Measurements from ENCODE around the gene PIK3CD. TPM values are rescaled to one million over a fixed set of nuclear protein-coding genes. Genes with fewer than 3 reads are reported as not detected.

Gene PIK3CD
- total and polyA plus RNA-seq, 2 of the 8 experiments (the other 6 are each of a cell fraction or from before 2014, with no cell fraction given): 20.6 to 24.1 TPM

GRCh38 chr1:9701665-9702064 lies 50.1 kb downstream of the PIK3CD start:
- Histone ChIP-seq H2BK20ac (ENCODE audit: low read length) (no peak overlapping the region), H3K79me2 (ENCODE audit: control insufficient read depth in 1 of 2, insufficient read depth in 2 of 2, low read length in 2 of 2) (no peaks in the 10 kb centered on the region; a peak in 1 of 4 replicates), H2AFZ (ENCODE audit: low read length) (no peak overlapping the region), H3K36me3 (ENCODE audit: control insufficient read depth in 2 of 4, insufficient read depth in 4 of 4, low read length in 3 of 4) (no peaks in the 10 kb centered on the region), H3K56ac (replicated peaks; ENCODE audit: insufficient read length, low read depth, low read length) (no peak overlapping the region), H4K5ac (ENCODE audit: insufficient read length, low read depth, low read length) (no peak overlapping the region), H3K4ac (replicated peaks; ENCODE audit: insufficient read length, low read depth, low read length) (no peak overlapping the region), H2AK5ac (ENCODE audit: low read depth, low read length) (no peak overlapping the region), H3K18ac (ENCODE audit: extremely low read depth, low read length) (no peak overlapping the region), H3K4me2 (ENCODE audit: insufficient read depth in 1 of 2, low read depth in 2 of 2, low read length in 2 of 2) (no peak overlapping the region), H3K4me1 (replicated peaks in 1 of 4; ENCODE audit: control insufficient read depth in 3 of 4, insufficient read depth in 4 of 4, low read length in 3 of 4) (peaks cover 0 to 2% (median 0%) of the 10 kb centered on the region in 4 experiments; a peak in 1 of 7 replicates), H3K9me3 (ENCODE audit: insufficient read depth in 2 of 2, low read depth in 1 of 2, low read length in 1 of 2) (no peaks in the 10 kb centered on the region), H2BK120ac (replicated peaks; ENCODE audit: low read depth, low read length) (no peak overlapping the region), H3K14ac (ENCODE audit: insufficient read length) (no peak overlapping the region), H3K9ac (replicated peaks in 1 of 4; ENCODE audit: extremely low read depth in 1 of 4, low read depth in 3 of 4, low read length in 3 of 4) (no peak overlapping the region), H3K27me3 (replicated peaks in 1 of 4; ENCODE audit: control insufficient read depth in 3 of 4, extremely low read depth in 1 of 4, insufficient read depth in 3 of 4, low read length in 3 of 4) (no peaks in the 10 kb centered on the region), H2BK15ac (ENCODE audit: low read length) (no peak overlapping the region), H3K4me3 (ENCODE audit: extremely low read depth in 1 of 4, insufficient read depth in 2 of 4, low read depth in 3 of 4, low read length in 4 of 4) (no peak overlapping the region), H4K91ac (replicated peaks; ENCODE audit: insufficient read length, low read length) (no peak overlapping the region), H3K23ac (ENCODE audit: insufficient read length) (no peak overlapping the region), H2BK12ac (ENCODE audit: low read depth, low read length) (no peak overlapping the region), H4K20me1 (replicated peaks in 1 of 2; ENCODE audit: control insufficient read depth in 1 of 2, insufficient read depth in 2 of 2, low read length in 2 of 2) (no peaks in the 10 kb centered on the region), H3K23me2 (ENCODE audit: low read depth, low read length) (no peaks in the 10 kb centered on the region), H2BK5ac (ENCODE audit: low read depth, low read length) (no peak overlapping the region), H3K79me1 (ENCODE audit: low read depth, low read length) (no peaks in the 10 kb centered on the region; the same call in 1 of the 2 replicates), H3K27ac (ENCODE audit: low read depth, low read length) (no peak overlapping the region), H4K8ac (ENCODE audit: extremely low read depth, insufficient read depth, low read length) (no peak overlapping the region)
- CTCF ChIA-PET (ENCODE audit: partially characterized antibody): interaction anchor here (0.6 to 5.3 kb wide), 14 partner anchors 8 to 759 kb away, joined by 3 to 54 read pairs (median 5); no protein-coding TSS in a partner anchor
- TF ChIP-seq TAF1 (IDR thresholded peaks at IDR 0.05; ENCODE audit: low read depth, low read length): no peak
- TF ChIP-seq HDAC6 (IDR thresholded peaks at IDR 0.05; ENCODE audit: low read depth, low read length): no peak
- TF ChIP-seq EP300 (IDR thresholded peaks at IDR 0.05; ENCODE audit: borderline replicate concordance in 1 of 2, low read depth in 2 of 2, low read length in 2 of 2): no peak
- no peak for TF ChIP-seq TEAD4 (IDR thresholded peaks at IDR 0.05; ENCODE audit: low read depth, low read length)
- no peak for TF ChIP-seq TBP (IDR thresholded peaks at IDR 0.05; ENCODE audit: low read depth, low read length)
- no peak for TF ChIP-seq BCL11A (IDR thresholded peaks at IDR 0.05; ENCODE audit: low read depth in 2 of 2, low read length in 2 of 2)
- no peak for TF ChIP-seq YY1 (IDR thresholded peaks at IDR 0.05; ENCODE audit: low read depth, low read length)
- TF ChIP-seq BACH1 (IDR thresholded peaks at IDR 0.05; ENCODE audit: low read length): no peak
- TF ChIP-seq SP4 (IDR thresholded peaks at IDR 0.05; ENCODE audit: low read length): no peak
- FAIRE-seq (no peak), DNase-seq (ENCODE audit: low read depth in 1 of 2, low spot score in 2 of 2) (no peak)
- WGBS, 2 experiments (ENCODE audit: extremely low coverage in 1 of 2, insufficient coverage in 1 of 2, insufficient read length in 1 of 2, insufficient replicate concordance in 2 of 2, low coverage in 1 of 2, low lambda C conversion rate in 2 of 2, missing lambda C conversion rate in 1 of 2): 98% methylated on average over 4 of the region's 4 CpGs; no CpG with 5 or more reads in 1 of the 2 experiments
- POLR2A ChIA-PET (ENCODE audit: partially characterized antibody): no interaction called here

Data from H1 (cell line).